Naive thymus-derived CD8-positive, alpha-beta T cell (primary cell): ENCODE results near the gene CEP57L1. TPM values are rescaled to one million over a fixed set of nuclear protein-coding genes. Genes with fewer than 3 reads are reported as not detected.

ENCODE experiments used
- ATAC-seq, 2 donors: fragments of 150-1000 bp; cut with Tn5 transposase in 1 of 2; sonication (Bioruptor Pico), chemical (Tn5 transposase) in 1 of 2; 1 replicate in 1 of 2; 2 replicates in 1 of 2; pipeline ENCODE4 v1.10.0; 2021; ENCODE audit warnings: mild to moderate bottlenecking in 2 of 2, moderate library complexity in 2 of 2
- POLR2A ChIA-PET: fragments of 350-600 bp; sonication (Branson Sonifier 250); formaldehyde crosslinking; loops from one replicate; lab custom pipeline; 2021; ENCODE audit warnings: antibody characterized with exemption; lab: Charles Lee
- DNase-seq, 10 donors: peaks; one replicate each; pipeline versions ENCODE4 v3.0.0 to v3.0.0-alpha.2; 2020 to 2022
- H3K27ac Mint-ChIP-seq, 10 donors: one replicate each; pipeline ENCODE4 v1.8.0; 2020 to 2022; ENCODE audit warnings: mild to moderate bottlenecking in 10 of 10, mixed read lengths in 10 of 10, moderate library complexity in 4 of 10, inconsistent platforms in 1 of 10
- H3K27me3 Mint-ChIP-seq, 5 donors: one replicate each; pipeline ENCODE4 v1.8.0; 2021 to 2022; ENCODE audit warnings: mixed read lengths in 5 of 5
- H3K36me3 Mint-ChIP-seq, 3 donors: one replicate each; pipeline ENCODE4 v1.8.0; 2020 to 2022; ENCODE audit warnings: mixed read lengths in 3 of 3, mild to moderate bottlenecking in 2 of 3, inconsistent platforms in 1 of 3
- H3K4me1 Mint-ChIP-seq, 4 donors: one replicate each; pipeline ENCODE4 v1.8.0; 2021 to 2022; ENCODE audit warnings: mixed read lengths in 4 of 4
- H3K4me3 Mint-ChIP-seq, 10 donors: one replicate each; pipeline ENCODE4 v1.8.0; 2020 to 2022; ENCODE audit warnings: mild to moderate bottlenecking in 10 of 10, mixed read lengths in 10 of 10, moderate library complexity in 6 of 10, inconsistent platforms in 1 of 10
- H3K9me3 Mint-ChIP-seq, 9 donors: one replicate each; pipeline ENCODE4 v1.8.0; 2020 to 2022; ENCODE audit warnings: mixed read lengths in 9 of 9, mild to moderate bottlenecking in 3 of 9, inconsistent platforms in 1 of 9, moderate library complexity in 1 of 9
- polyA plus RNA-seq, 3 donors: library from polyadenylated mRNA; unstranded; fragments of 300-500 nt; fragmentation: Illumina TruSeq; gene quantifications; one replicate each; pipeline ENCODE4 v1.2.3, GENCODE V29; 2021
- total RNA-seq, 8 experiments: library from RNA in 2 of 8; stranded (reverse) in 2 of 8; gene quantifications; one replicate each; pipeline ENCODE4 v1.2.3 and lab custom pipeline; 2021 to 2026

CEP57L1 gene
- total and polyA plus RNA-seq, 5 experiments from 2014 or later = 5.4 to 9.5 (median 7.0) TPM

DNA sequence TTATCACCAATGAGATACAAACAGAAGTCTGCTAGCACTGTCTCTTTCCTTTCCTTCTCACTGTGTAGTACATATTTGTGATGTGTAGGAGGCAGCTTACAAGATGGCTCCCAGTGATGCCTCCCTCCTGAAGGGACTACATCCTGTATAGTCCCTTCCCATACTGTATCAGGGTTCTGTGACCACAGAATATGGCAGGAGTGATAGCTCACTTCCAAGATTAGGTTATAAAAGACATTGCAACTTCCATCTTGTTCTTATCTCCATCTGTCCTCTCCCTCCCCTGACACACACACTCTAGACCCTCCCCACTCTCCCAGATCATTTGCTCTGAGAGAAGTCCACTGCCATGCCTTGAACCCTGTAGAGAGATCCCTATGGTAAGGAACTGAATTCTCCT is 38.6 kb upstream of the CEP57L1 start:
- Mint-ChIP-seq H3K27me3 (no peaks in the 10 kb centered on the region), H3K4me3 (no peak overlapping the region), H3K9me3 (no peaks in the 10 kb centered on the region), H3K27ac (peak overlapping the region in 7 of 10 donors; percentile 13 to 77 (median 54)), H3K36me3 (peaks cover 0 to 3% (median 2%) of the 10 kb centered on the region in 3 donors), H3K4me1 (peaks cover 11 to 45% (median 31%) of the 10 kb centered on the region in 4 donors)
- DNase-seq (no peak), ATAC-seq (no peak)
- POLR2A ChIA-PET = interaction anchor here (0.5 to 0.8 kb wide), 3 partner anchors 43 to 1173 kb away, joined by 3 to 4 read pairs (median 3); no protein-coding TSS in a partner anchor

DNA sequence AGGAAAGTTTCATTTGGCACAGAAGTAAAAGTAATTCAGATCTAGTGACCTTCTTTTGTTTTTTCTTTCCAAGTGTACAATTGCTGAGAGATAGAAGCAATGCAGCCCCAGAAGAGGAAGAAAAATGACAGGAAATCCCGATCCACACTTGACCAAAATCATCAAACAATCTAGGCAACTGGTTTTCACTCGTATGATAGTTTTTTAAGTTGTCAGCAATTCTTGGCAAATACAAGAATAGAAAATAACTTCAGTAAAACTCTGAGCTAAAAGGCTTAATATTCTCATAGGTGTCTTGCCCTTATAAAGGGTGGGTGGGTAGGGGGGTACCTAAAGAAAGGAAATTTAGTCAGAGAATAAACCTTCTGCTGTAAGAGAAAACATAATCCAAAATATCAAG is 36.7 kb upstream of the CEP57L1 start:
- Mint-ChIP-seq H3K27me3 (no peaks in the 10 kb centered on the region), H3K4me1 (peaks cover 14 to 42% (median 35%) of the 10 kb centered on the region in 4 donors), H3K9me3 (no peaks in the 10 kb centered on the region), H3K27ac (peak overlapping the region in 4 of 10 donors; percentile 2 to 92 (median 58)), H3K36me3 (peaks cover 0 to 3% (median 2%) of the 10 kb centered on the region in 3 donors), H3K4me3 (peak overlapping the region in 2 of 10 donors; percentile 1 to 45)
- ATAC-seq = no peak
- no peak for DNase-seq
- POLR2A ChIA-PET = interaction anchor here (1.3 to 3.0 kb wide), 2 partner anchors 13 to 49 kb away, joined by 3 to 17 read pairs; no protein-coding TSS in a partner anchor

DNA sequence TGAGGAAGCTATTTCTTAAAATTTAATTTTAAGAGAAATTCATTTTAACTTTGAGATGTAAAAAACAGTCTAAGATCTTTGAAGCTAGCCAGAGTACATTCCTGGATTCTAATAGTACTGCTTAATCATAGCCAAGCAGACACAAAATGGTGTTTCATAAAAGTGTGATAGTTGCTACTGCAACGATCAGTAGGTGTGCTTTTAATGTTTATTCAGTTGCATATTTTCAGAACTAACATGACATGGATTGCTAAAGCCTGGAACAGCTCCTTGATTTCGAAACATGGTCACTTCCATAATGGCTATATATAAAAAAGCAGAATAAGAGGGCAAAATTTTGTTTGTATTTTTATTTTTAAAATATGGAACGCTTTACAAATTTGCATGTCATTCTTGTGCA is 36.2 kb upstream of the CEP57L1 start:
- POLR2A ChIA-PET = interaction anchor here (1.0 to 3.0 kb wide), 4 partner anchors 9 to 211 kb away, joined by 3 to 17 read pairs (median 5); partner anchors contain the start of gene ARMC2
- Mint-ChIP-seq H3K36me3 (peaks cover 0 to 3% (median 2%) of the 10 kb centered on the region in 3 donors), H3K4me1 (peaks cover 16 to 44% (median 38%) of the 10 kb centered on the region in 4 donors), H3K27ac (peak overlapping the region in 7 of 10 donors; percentile 49 to 92 (median 89)), H3K27me3 (no peaks in the 10 kb centered on the region), H3K9me3 (no peaks in the 10 kb centered on the region), H3K4me3 (peak overlapping the region in 3 of 10 donors; percentile 52 to 68 (median 59))
- DNase-seq = no peak
- ATAC-seq = no peak

DNA sequence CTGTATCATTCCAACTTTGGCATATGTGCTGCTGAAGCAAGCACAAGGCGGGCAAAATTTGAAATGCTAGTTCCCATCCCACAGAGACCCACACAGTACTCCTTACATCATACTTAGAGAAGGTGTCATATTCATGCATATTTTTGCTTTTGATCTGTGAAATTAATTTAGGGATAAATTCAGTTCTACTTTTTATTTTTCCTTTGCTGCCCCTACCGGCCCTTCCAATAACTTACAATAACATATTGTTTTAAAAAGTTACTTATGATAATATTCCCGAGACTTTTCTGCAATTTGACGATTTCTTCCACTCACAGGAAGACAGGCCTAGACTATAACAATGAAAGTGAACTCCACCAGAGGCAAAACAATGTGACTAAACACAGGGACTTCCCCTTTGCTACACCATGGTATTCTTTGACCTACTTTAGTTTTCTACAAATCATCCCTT is 35.7 kb upstream of the CEP57L1 start:
- H3K9me3 Mint-ChIP-seq = no peaks in the 10 kb centered on the region
- ATAC-seq = peak; percentile 99 to 100
- no peaks in the 10 kb centered on the region for H3K27me3 Mint-ChIP-seq
- H3K4me3 Mint-ChIP-seq = peak overlapping the region; percentile 7 to 68 (median 57)
- peaks cover 18 to 46% (median 41%) of the 10 kb centered on the region in 4 donors for H3K4me1 Mint-ChIP-seq
- POLR2A ChIA-PET = interaction anchor here (1.0 to 3.0 kb wide), 4 partner anchors 9 to 212 kb away, joined by 3 to 17 read pairs (median 5); partner anchors contain the start of gene ARMC2
- H3K27ac Mint-ChIP-seq = peak overlapping the region; percentile 49 to 92 (median 86)
- peak in 5 of 10 donors; percentile 6 to 53 (median 48) for DNase-seq
- H3K36me3 Mint-ChIP-seq = peaks cover 0 to 3% (median 2%) of the 10 kb centered on the region in 3 donors

DNA sequence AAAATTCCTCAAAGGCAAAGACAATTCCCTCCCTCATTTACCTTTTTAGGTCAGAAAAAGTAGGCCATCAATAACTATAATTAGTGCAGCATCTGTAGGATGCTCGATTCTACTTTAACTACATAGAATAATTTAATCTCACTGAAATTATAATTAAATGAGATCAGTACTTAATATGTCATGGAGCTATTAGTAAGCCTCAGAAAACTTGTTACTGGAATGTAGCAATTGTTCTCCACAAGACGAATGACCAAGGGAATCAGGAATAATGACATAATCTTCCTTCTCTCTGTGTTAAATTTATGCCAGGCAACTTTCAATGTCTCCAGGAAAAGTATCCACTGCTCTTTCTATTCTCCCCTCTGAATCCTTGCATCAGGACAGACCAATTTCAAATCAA is 34.7 kb upstream of the CEP57L1 start:
- Mint-ChIP-seq H3K36me3 (peaks cover 0 to 2% (median 0%) of the 10 kb centered on the region in 3 donors), H3K27ac (peak overlapping the region in 6 of 10 donors; percentile 49 to 92 (median 65)), H3K27me3 (no peaks in the 10 kb centered on the region), H3K9me3 (no peaks in the 10 kb centered on the region), H3K4me1 (peaks cover 17 to 46% (median 41%) of the 10 kb centered on the region in 4 donors), H3K4me3 (no peak overlapping the region)
- no peak for ATAC-seq
- no peak for DNase-seq
- POLR2A ChIA-PET = interaction anchor here (1.4 to 3.0 kb wide), 2 partner anchors 10 to 51 kb away, joined by 5 to 17 read pairs; no protein-coding TSS in a partner anchor

DNA sequence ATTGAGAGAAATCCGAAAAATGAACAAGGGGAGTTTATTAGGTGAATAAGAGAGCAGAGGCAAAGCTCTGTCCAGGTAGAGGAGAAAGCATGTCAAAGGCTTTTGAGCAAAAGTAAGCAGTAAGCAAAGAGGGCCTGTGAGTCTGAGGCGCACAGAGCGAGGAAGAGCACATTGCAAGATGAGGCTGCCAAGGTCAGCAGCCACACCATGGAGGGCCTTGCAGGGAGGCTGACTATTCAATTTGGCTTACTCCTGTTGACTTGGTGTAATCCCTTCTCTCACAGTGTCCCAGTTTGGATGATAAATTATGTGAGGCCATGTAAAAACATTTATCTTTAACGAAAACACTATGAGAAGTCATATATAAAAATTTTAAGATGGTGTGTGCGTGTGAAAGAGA is 33.1 kb upstream of the CEP57L1 start:
- Mint-ChIP-seq H3K4me1 (peaks cover 15 to 48% (median 39%) of the 10 kb centered on the region in 4 donors), H3K4me3 (no peak overlapping the region)

DNA sequence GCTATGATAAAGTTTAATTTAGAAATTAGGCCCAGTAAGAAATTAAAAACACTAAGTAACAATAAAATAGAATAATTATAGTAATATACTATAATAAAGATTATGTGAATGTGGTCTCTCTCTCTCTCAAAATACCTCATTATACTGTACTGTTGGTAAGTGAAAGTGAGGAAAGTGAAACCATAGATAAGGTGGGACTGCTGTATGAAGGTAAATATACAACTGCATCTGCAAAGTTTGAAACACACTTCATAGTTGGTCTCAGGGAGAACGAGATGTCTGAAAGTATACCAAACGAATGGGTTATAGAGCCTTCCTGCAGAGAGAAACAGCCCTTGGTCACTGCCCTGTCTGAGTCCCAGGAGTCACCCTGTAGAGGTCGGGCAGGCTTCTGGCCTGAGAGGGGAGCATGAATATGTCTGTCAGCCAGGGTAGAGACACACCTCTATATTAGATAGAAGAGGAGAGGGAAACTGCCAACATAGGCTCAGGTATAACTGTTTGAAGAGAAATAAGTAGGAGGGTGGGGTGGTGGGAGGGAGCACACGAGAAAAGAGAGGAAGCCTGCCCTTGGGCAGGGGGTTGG is 32.4 kb upstream of the CEP57L1 start:
- DNase-seq (no peak), ATAC-seq (peak in 1 of 2 donors; percentile 27)
- Mint-ChIP-seq H3K27ac (peak overlapping the region in 6 of 10 donors; percentile 4 to 79 (median 46)), H3K9me3 (no peaks in the 10 kb centered on the region), H3K4me3 (peak overlapping the region in 6 of 10 donors; percentile 40 to 70 (median 48)), H3K27me3 (no peaks in the 10 kb centered on the region), H3K36me3 (no peaks in the 10 kb centered on the region), H3K4me1 (peaks cover 19 to 49% (median 45%) of the 10 kb centered on the region in 4 donors)
- POLR2A ChIA-PET = interaction anchor here (1.2 kb wide), 1 partner anchor 8 kb away, joined by 3 read pairs; no protein-coding TSS in a partner anchor

More for the DNA sequence above, 33.1 kb upstream of the CEP57L1 start:
- peak in 1 of 10 donors; percentile 55 for DNase-seq
- no peak for ATAC-seq
- Mint-ChIP-seq H3K27me3 (no peaks in the 10 kb centered on the region), H3K27ac (peak overlapping the region in 5 of 10 donors; percentile 29 to 71 (median 51)), H3K9me3 (no peaks in the 10 kb centered on the region), H3K36me3 (no peaks in the 10 kb centered on the region)
- POLR2A ChIA-PET = interaction anchor here (1.2 kb wide), 1 partner anchor 9 kb away, joined by 3 read pairs; no protein-coding TSS in a partner anchor

DNA sequence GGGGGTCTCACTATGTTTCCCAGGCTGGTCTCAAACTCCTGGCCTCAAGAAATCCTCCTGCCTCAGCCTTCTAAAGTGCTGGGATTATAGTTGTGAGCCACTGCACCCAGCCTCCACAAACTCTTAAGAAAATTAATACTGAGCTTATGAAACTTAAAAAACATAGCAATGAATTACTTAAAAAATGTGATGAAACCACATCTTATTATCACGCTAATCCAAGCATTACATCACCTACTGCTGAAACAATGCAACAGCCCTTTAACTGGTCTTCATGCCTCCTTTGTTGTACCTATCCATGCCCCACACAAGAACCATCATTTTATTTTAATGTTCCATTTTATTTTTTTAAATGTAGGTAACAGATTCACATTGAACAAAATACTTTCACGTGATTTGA is 25.6 kb upstream of the CEP57L1 start:
- POLR2A ChIA-PET = interaction anchor here (1.0 to 5.8 kb wide), 2 partner anchors 25 to 59 kb away, joined by 3 to 54 read pairs; partner anchors contain the start of genes CEP57L1 and SESN1
- H3K27me3 Mint-ChIP-seq = no peaks in the 10 kb centered on the region
- H3K9me3 Mint-ChIP-seq = no peaks in the 10 kb centered on the region
- DNase-seq (no peak), ATAC-seq (no peak)
- H3K27ac Mint-ChIP-seq = peak overlapping the region in 4 of 10 donors; percentile 38 to 59 (median 47)
- H3K36me3 Mint-ChIP-seq = no peaks in the 10 kb centered on the region
- no peak overlapping the region for H3K4me3 Mint-ChIP-seq
- H3K4me1 Mint-ChIP-seq = peaks cover 16 to 47% (median 33%) of the 10 kb centered on the region in 4 donors

DNA sequence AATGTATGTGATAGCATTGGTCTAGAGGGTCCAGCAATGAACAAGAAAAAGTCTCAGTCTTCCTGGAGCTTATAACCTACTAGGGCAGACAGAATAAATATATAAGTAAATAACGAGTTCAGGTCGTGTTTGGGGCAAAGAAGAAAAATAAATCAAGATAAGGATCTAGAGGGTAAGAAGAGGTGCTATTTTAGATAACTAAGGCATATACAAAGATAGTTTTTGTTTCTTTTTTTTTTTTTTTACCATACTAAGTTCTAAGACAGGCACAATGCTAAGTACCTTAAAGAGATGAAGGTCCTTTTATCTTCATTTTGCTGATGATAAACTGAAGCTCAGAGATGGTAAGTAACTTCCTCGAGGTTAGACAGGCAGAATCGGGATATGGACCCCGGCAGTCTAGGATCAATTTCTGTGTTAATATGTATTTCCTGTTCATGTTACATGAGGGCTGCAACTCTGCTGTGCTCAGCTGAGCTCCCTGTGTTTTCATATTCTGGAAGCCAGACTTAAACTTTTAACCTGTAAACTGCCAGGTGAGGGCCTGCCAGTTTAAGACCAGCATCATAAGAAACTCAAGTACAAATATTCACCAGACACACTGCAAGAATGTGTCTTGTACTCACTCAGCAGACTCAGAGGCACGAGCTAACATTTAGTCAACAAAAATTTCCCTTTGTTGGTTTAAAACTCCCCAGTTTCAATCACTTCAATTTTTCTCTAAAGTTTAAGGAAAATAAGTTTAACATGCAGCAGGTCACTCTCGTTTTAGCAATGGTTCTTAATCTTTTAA is 24.0 kb upstream of the CEP57L1 start:
- no peaks in the 10 kb centered on the region for H3K9me3 Mint-ChIP-seq

DNA sequence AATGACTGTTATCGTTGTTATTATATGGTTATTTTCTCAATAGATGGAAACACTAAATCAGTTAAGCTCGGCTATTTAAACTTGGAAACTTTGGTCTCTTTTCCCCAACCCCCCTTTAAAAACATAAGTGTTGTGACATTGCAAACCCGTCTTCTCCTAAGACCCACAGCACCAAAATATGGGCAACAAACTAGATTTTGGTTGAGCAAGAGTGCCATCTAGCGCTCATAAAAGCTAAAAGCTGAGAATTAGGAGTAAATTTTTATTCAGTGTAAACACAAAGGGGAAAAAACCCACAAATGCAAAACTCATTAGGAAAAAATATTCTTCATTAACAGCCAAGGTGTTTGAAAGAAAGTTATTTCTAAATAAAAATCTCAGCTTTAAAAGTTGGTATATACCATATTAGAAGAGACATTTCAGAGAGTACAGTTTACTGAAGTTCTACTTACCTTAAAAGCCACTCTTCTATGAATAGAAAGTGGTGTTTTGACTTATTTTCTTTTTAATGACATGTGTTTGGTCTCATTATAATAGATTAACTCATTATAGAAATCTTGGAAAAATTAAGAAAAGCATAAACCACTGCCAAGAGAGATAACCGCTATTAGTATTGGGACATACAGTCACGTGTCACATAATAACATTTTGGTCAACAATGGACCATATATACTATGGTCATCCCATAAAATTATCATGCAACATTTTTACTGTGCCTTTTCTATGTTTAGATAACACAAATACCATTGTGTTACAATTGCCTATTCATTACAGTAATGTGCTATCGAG is 21.8 kb upstream of the CEP57L1 start:
- Mint-ChIP-seq H3K4me1 (peaks cover 10 to 41% (median 25%) of the 10 kb centered on the region in 4 donors), H3K4me3 (peak overlapping the region in 6 of 10 donors; percentile 1 to 28 (median 2)), H3K36me3 (no peaks in the 10 kb centered on the region), H3K27ac (peak overlapping the region in 3 of 10 donors; percentile 7 to 53 (median 9)), H3K27me3 (no peaks in the 10 kb centered on the region), H3K9me3 (no peaks in the 10 kb centered on the region)
- peak; percentile 63 to 73 for ATAC-seq
- POLR2A ChIA-PET = interaction anchor here (0.6 to 5.8 kb wide), 8 partner anchors 21 to 537 kb away, joined by 4 to 54 read pairs (median 10); partner anchors contain the start of genes ARMC2, CEP57L1 and SESN1
- peak in 9 of 10 donors; percentile 27 to 77 (median 65) for DNase-seq

More for the DNA sequence above, 24.0 kb upstream of the CEP57L1 start:
- no peaks in the 10 kb centered on the region for H3K36me3 Mint-ChIP-seq
- peak; percentile 47 to 59 for ATAC-seq
- no peak for DNase-seq
- peak overlapping the region in 9 of 10 donors; percentile 38 to 85 (median 81) for H3K27ac Mint-ChIP-seq
- H3K4me3 Mint-ChIP-seq = peak overlapping the region; percentile 43 to 77 (median 60)
- H3K27me3 Mint-ChIP-seq = no peaks in the 10 kb centered on the region
- POLR2A ChIA-PET = interaction anchor here (0.6 to 5.8 kb wide), 9 partner anchors 9 to 529 kb away, joined by 3 to 54 read pairs (median 6); partner anchors contain the start of genes ARMC2, CD164, CEP57L1 and SESN1
- H3K4me1 Mint-ChIP-seq = peaks cover 16 to 45% (median 32%) of the 10 kb centered on the region in 4 donors

DNA sequence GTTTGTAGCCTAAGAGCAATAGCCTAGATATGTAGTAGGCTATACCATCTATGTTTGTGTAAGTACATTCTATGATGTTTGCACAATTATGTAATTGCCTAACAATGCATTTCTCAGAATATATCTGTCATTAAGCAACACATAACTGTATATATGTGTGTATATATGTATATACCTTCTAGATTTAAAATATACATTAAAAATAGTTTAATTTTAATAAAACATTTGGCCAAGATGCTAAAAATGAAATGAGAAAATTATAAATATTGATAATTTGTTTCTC is 21.2 kb upstream of the CEP57L1 start:
- POLR2A ChIA-PET = interaction anchor here (2.1 kb wide), 1 partner anchor 515 kb away, joined by 10 read pairs; no protein-coding TSS in a partner anchor
- no peak overlapping the region for H3K27ac Mint-ChIP-seq
- DNase-seq = no peak
- no peaks in the 10 kb centered on the region for H3K27me3 Mint-ChIP-seq
- H3K9me3 Mint-ChIP-seq = no peaks in the 10 kb centered on the region
- H3K4me3 Mint-ChIP-seq = no peak overlapping the region
- ATAC-seq = no peak
- H3K36me3 Mint-ChIP-seq = no peaks in the 10 kb centered on the region
- H3K4me1 Mint-ChIP-seq = peaks cover 10 to 41% (median 25%) of the 10 kb centered on the region in 4 donors
